Astrocyte of the spinal cord (primary cell): ENCODE results near the gene DNLZ.

Source experiments
- DNase-seq: peaks from one replicate; pipeline ENCODE4 v3.0.0; 2011; ENCODE audit warnings: low read depth, low spot score
- H3K4me3 ChIP-seq: 2 replicates; pipeline ENCODE4 v1.5.1; 2011; ENCODE audit warnings: low read depth, mild to moderate bottlenecking, low read length, moderate library complexity
- in situ Hi-C: cut with HindIII; loops from 2 replicates; pipeline ENCODE4 v1.10.0; 2017; ENCODE audit warnings: low sequenced_read_pairs
- TF ChIP-seq, protein P1 (sequence below): IDR thresholded peaks from 2 replicates; pipeline ENCODE4 v1.5.1; 2012; ENCODE audit warnings: low read depth, mild to moderate bottlenecking, low read length, inconsistent platforms

DNLZ gene

DNA sequence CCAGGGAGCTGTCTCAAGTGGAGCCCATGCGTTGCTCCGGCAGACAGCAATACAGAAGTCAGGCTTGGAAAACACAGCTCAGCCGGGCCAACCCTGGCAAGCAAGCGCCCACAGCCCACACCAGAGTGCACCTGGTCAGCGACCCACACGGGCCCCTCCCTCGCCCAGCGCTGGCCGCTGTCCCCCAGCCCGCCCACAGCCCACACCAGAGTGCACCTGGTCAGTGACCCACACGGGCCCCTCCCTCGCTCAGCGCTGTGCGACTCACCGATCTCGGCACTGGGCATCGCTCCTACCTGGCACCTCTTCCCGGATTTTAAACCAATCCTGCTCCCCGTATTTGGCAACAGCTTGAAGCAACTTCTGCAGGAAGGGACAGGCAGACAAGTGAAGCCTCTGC lies 23.7 kb upstream of the DNLZ start:
- DNase-seq = no peak
- TF ChIP-seq, protein P1, sequence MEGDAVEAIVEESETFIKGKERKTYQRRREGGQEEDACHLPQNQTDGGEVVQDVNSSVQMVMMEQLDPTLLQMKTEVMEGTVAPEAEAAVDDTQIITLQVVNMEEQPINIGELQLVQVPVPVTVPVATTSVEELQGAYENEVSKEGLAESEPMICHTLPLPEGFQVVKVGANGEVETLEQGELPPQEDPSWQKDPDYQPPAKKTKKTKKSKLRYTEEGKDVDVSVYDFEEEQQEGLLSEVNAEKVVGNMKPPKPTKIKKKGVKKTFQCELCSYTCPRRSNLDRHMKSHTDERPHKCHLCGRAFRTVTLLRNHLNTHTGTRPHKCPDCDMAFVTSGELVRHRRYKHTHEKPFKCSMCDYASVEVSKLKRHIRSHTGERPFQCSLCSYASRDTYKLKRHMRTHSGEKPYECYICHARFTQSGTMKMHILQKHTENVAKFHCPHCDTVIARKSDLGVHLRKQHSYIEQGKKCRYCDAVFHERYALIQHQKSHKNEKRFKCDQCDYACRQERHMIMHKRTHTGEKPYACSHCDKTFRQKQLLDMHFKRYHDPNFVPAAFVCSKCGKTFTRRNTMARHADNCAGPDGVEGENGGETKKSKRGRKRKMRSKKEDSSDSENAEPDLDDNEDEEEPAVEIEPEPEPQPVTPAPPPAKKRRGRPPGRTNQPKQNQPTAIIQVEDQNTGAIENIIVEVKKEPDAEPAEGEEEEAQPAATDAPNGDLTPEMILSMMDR = no peak
- in situ Hi-C loops = no loop called here

DNA sequence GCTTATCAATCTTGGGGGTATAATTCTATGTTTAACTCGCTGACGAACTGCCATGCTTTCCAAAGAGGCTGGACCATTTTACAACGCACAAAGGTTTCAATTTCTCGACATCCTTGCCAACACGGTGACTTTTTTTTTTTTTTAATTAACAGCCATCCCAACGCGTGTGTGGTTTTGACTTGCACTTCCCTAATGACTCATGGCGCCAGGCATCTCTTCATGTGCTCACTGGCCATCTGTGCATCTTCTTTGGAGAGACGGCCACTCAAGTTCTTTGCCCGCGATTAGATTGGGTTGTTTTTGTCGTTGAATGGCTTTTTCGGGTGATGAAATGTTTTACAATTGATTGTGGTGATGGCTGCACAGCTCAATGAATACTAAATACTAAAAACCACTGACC lies 22.5 kb upstream of the DNLZ start:
- in situ Hi-C loops = no loop called here
- TF ChIP-seq, protein P1 = no peak
- DNase-seq = no peak
- no peak overlapping the region for H3K4me3 ChIP-seq

More for the DNA sequence above, 23.7 kb upstream of the DNLZ start:
- no peak overlapping the region for H3K4me3 ChIP-seq

DNA sequence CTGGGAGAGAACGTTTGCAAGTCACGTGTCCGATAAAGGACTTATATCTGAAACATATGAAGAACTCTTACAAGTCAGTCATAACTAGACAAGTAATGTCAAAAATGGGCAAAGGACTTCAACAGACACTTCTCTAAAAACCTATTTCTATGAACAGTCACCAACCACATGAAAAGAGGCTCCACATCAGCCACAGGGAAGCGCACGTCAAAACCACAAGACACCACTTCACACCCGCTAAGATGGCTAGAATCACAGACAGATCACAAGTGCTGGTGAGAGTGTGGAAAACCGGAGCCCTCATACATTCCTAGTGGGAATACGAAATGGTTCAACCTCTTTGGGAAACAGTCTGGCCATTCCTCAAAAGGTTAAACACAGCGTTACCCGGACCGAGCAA lies 21.5 kb upstream of the DNLZ start:
- TF ChIP-seq, protein P1 = no peak
- DNase-seq = no peak
- no peak overlapping the region for H3K4me3 ChIP-seq
- in situ Hi-C loops = no loop called here

DNA sequence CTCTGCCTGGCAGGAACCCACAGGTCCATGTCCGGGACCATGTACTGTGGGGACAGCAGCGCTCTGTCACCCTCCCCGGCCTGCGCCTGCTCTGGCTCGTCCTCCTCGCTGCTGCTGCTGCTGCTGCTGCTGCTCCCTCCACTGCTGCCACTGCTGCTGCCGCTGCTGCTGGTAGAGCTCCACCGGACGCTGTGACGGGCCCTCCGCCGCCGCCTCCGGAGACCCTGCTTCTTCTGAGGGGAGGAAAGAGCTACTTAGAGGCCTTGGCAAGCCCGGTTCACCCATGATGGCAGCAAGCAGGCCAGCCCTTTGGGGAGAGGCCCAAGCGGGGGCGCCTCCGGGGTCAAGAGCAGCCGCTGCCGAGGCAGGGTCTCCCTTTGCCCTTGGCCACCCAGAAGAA lies 19.9 kb upstream of the DNLZ start:
- H3K4me3 ChIP-seq = no peak overlapping the region
- no peak for DNase-seq
- TF ChIP-seq, protein P1 = no peak
- in situ Hi-C loops = no loop called here

DNA sequence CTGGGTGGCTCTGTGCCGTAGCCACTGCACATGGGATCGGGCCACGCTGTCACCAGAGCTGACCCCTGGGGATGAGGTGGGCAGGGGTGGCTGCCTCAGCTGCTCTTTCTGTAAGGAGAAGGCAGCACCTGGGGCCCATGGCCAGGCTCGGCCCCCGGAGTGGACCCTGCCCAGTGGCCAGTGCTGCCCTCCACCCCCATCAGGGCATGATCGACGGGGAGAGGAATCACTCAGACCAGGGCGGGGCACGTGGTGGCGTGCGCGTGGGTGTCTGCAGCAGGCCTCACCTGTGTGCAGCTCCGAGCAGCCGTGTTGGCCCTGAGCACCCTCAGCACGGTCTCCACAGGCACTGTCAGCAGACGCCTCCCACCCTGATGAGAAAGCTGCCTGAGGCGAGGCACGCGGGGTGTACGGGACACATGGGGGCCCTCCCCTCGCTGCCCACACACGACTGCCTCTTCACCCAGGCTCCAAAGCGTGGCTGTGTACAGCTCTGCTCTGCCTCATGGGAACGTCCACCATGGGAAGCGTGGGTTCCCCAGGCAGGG lies 18.5 kb upstream of the DNLZ start:
- no peak for DNase-seq
- in situ Hi-C loops = no loop called here
- H3K4me3 ChIP-seq = no peak overlapping the region
- TF ChIP-seq, protein P1 = no peak

DNA sequence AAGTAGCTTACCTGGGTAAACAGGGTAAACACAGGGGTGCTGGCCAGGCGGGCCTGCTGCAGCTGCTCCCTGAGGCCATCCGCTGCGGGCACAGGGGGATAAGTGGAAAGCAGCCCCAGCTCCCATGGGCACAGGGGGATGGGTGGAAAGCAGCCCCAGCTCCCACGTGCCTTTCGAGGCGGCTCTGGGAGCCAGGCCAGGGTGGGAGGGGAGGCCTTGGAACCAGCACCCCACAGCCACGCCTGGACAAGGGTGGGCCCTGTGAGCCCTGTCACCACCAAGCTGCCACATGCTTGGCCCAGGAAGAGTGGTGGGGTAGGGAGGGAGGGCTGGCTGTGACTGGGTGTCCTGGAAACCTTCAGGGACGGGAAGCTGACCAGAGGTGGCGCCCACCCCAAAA lies 17.8 kb upstream of the DNLZ start:
- DNase-seq = no peak
- no peak overlapping the region for H3K4me3 ChIP-seq

More for the DNA sequence above, 17.8 kb upstream of the DNLZ start:
- in situ Hi-C loops = no loop called here
- TF ChIP-seq, protein P1 = no peak
